ENCODE data around the gene PLXNB3. TPM values are rescaled to one million over a fixed set of nuclear protein-coding genes. Genes with fewer than 3 reads are reported as not detected.

Gene PLXNB3
- total and polyA plus RNA-seq, 2 experiments from 2014 or later: 0.70 to 4.1 TPM

- H3K4me2 ChIP-seq: no peak overlapping the region
- H2AFZ ChIP-seq: no peak overlapping the region
- TF ChIP-seq POLR2AphosphoS5 (IDR thresholded peaks at IDR 0.05; ENCODE audit: low read depth) (no peak), CREB1 (CRISPR knock-in tag; IDR thresholded peaks at IDR 0.05; ENCODE audit: low read depth) (no peak), REST (IDR thresholded peaks at IDR 0.05; ENCODE audit: unreplicated experiment) (no peak), CTCF (conservative IDR thresholded peaks at IDR 0.05; ENCODE audit: low read depth in 2 of 2) (no peak; a peak in 1 of 4 replicates), EZH2 (IDR thresholded peaks at IDR 0.05; ENCODE audit: low read depth, unreplicated experiment) (no peak), EZH2phosphoT487 (IDR thresholded peaks at IDR 0.05; ENCODE audit: unreplicated experiment) (no peak), ZNF462 (CRISPR knock-in tag; IDR thresholded peaks at IDR 0.05) (no peak), JUNB (IDR thresholded peaks at IDR 0.05; ENCODE audit: unreplicated experiment) (no peak), STAT1 (IDR thresholded peaks at IDR 0.05; ENCODE audit: unreplicated experiment) (no peak), ZNF331 (CRISPR knock-in tag; IDR thresholded peaks at IDR 0.05; ENCODE audit: low read depth) (no peak), ZNF114 (CRISPR knock-in tag; IDR thresholded peaks at IDR 0.05) (no peak), NANOG (IDR thresholded peaks at IDR 0.05; ENCODE audit: borderline replicate concordance) (no peak), ETS1 (IDR thresholded peaks at IDR 0.05) (no peak)
- peak; percentile 9; the same call in 2 of the 3 replicates for ATAC-seq
- H3K9me2 ChIP-seq (ENCODE audit: insufficient read depth): no peaks in the 10 kb centered on the region
- H3K4me1 ChIP-seq (ENCODE audit: insufficient read depth): no peaks in the 10 kb centered on the region
- no peaks in the 10 kb centered on the region for H3F3A ChIP-seq (replicated peaks; ENCODE audit: low read depth)
- DNase-seq (ENCODE audit: low spot score): no peak
- H3K36me3 ChIP-seq (ENCODE audit: insufficient read depth): no peaks in the 10 kb centered on the region
- H3K27me3 ChIP-seq (ENCODE audit: insufficient read depth): no peaks in the 10 kb centered on the region
- H3K4me3 Mint-ChIP-seq: no peak overlapping the region; the same call in 2 of the 3 replicates
- H3K36me3 Mint-ChIP-seq (ENCODE audit: low read depth): no peaks in the 10 kb centered on the region
- no peaks in the 10 kb centered on the region for H4K20me1 ChIP-seq (replicated peaks; ENCODE audit: insufficient read depth)
- H3K27me3 Mint-ChIP-seq (ENCODE audit: insufficient read depth, low read depth, poor library complexity): peaks cover 6% of the 10 kb centered on the region
- no peak overlapping the region for H3K27ac Mint-ChIP-seq
- no peak overlapping the region for H3K27ac ChIP-seq (ENCODE audit: low read depth)
- H3K79me2 ChIP-seq (replicated peaks; ENCODE audit: insufficient read depth): no peaks in the 10 kb centered on the region
- H3K9me3 Mint-ChIP-seq: no peaks in the 10 kb centered on the region
- H3K4me1 Mint-ChIP-seq: peaks cover 5% of the 10 kb centered on the region; the same call in 2 of the 3 replicates
- no peak overlapping the region for H3K4me3 ChIP-seq
These were observed 2.2 kb downstream of the PLXNB3 start for GRCh38 chrX:153766098-153766817.

Data from GM23338 (cell line).